B cell (primary cell): Measurements from ENCODE around the gene DSG3.

Source experiments
- CTCF ChIP-seq: fragments of 200-600 bp; IDR thresholded peaks from one replicate; pipeline ENCODE4 v1.8.0; 2022; ENCODE audit warnings: antibody characterized with exemption, mild to moderate bottlenecking
- EZH2 ChIP-seq: IDR thresholded peaks from 2 replicates; pipeline ENCODE4 v1.6.1; 2012; ENCODE audit warnings: borderline replicate concordance, low read depth, mild to moderate bottlenecking, moderate library complexity, low read length; ENCODE audit not compliant: insufficient read depth, poor library complexity, severe bottlenecking

- TF ChIP-seq EZH2 (no peak), CTCF (no peak)
Measured at GRCh38 chr18:31444142-31444541, 3.4 kb upstream of the DSG3 start.
